T-helper 9 cell (primary cell): Measurements from ENCODE around the gene SCT.

Source experiments
- DNase-seq: peaks from one replicate; pipeline ENCODE4 v3.0.0-alpha.2; 2020

SCT gene

DNA sequence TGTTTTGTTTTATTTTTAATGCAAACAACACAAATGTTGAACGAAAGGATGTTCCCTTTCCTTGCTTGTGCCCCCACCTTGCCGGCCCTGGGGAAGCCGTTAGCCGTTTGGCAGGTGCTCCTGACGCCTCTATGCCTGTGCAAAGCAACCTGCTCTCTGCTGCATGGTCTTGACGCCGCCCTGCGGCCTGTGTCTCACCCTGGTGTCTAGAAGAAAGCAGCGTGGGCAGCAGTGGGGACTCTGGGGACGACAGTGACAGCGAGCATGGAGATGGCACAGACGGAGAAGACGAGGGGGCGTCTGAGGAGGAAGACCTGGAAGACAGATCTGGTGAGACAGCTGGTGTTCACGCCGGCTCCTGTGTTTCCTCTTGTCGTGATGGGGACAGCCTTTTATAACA is 45.2 kb downstream of the SCT start:
- no peak for DNase-seq

DNA sequence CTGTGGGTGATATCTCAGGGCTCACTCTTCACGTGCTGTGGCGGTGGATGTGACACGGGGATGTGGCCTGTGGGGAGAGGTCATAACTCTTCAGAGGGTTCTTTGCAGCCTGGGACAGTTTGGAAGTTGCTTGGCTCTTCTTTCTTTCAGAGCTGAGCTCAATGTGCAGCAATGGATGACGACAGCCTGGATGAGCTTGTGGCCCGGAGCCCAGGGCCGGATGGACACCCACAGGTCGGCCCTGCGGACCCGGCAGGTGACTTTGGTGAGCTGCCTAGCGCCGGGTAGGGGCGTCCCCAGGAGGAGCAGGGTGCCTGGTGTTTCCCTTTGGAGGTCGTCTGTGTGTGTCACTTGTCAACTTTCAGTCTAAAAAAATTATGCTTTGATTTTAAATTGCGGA is 45.6 kb downstream of the SCT start:
- no peak for DNase-seq

DNA sequence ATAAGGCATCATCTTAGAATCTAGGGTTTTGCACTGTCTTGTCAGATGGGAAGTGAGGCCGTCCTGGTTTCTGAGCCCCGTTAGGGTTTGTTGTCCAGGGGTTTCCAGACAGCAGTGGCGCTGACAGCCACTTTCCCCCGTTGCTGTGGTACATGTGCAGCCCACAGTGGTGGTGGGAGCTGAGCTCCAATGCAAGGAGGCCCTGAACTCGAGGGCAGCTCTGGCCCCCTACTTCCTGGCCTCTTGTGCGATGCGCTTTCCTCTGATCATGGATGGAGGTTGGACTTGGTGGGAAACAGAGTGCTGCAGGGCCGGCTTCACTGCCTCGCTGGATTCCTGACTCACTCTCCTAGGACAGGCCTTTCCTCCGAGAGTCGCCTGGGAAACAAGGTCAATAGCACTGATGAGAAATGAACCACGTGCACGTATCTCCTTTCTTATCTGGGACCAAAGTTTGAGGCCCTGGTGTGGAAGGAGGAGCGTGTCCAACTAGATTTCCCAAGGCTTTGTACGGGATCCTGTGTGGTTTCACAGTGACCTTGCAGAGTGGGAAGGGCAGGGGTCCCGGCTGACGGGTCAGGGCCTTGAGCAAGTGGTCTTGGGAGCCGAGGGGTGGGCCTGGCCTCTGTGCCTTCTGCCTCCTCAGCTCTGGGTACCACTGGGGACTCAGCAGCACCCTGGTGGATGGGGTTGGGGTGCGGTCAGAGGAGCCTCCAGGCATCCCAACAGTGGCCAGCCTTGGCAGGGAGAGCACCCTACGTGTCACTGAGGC is 47.0 kb downstream of the SCT start:
- no peak for DNase-seq

DNA sequence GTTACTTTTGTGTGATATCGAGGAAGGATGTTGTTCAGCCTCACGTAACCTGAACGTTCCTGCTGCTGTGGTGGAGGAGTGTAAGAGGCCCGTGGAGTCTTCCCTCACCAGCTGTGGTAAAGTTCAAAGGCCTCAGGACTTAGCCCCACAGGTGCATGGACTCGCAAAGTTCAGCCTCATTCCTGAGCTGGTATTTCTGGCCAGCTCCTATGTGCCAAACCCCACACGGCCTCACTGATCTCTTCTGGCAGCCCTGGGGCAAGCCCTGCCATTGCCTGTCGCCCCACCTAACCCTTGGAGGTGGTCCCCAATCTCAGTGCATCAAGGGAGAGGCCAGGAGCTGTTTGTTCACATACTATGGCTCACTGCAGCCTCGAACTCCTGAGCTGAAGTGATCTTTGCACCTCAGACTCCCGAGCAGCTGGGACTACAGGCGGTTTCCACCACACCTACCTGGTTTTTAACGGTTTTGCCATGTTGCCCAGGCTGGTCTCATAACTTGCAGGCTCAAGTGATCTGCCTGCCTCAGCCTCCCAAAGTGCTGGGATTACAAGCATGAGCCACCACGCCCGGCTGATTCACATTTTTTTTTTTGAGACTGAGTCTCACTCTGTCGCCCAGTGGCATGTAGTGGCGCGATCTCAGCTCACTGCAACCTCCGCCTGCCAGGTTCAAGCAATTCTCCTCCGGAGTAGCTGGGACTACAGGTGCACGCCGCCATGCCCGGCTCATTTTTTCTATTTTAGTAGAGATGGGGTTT is 48.5 kb downstream of the SCT start:
- no peak for DNase-seq

DNA sequence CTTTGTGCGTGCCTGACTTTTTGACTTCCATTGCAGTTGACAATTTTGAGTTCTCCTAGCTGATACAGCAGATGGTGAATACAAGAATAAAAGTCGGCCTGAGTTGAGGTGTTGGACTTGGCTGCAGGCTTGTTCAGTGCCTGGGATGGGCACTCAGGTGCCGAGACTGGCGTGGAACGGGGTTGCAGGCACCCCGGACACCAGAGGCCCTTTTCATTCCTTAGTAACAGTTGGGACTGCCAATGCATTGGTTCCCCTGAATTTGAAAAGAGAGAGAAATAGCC is 49.4 kb downstream of the SCT start:
- no peak for DNase-seq

DNA sequence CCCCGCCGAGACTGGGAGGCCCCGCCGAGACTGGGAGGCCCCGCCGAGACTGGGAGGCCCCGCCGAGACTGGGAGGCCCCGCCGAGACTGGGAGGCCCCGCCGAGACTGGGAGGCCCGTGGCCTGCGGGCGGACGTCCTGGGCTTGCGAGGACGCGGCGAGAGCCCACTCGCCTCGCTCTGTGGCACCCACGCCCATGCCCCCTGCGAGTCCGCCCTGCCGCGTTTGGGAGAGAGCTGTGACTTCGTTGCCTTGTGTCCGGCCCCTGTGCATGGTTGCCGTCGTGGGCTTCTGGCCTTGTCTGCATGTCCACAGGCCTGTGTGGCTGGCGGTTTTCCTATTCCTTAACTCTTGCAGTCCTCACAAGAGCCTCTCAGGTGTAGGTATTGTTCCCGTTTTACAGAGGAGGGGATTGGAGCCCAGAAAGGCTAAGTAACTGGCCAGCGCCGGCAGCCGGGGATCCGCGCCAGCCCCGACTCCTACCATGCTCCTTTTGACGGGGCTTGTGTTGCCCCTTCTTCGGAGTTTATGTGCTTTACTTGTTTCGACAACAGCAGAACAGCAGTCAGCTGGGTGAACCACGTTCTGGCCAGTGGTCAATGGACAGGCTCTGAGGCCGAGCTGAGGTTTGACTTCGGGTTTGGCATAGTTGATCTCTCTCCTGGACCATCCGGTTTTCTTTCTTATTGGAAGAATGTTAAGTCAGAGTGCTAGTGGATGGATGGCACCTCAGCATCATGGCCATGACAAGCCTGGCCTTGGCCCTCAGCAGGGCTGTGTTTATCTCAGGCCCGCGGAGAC is 50.0 kb downstream of the SCT start:
- DNase-seq, result no peak
